Stimulated activated naive B cell treated with anti-CD40 and anti-IgM and Interleukin-4, amounts not matched to agents 10 μg/mL and 1 μg/mL and 100 μg/mL, for 72 hours (primary cell): ENCODE results near the gene TBX4.
A peak's percentile ranks its signal among the peaks of the same experiment; 100 is the strongest.

Experiments used
- ATAC-seq, 2 donors: fragments of 150-1000 bp; cut with Tn5 transposase; replicated peaks; 2 replicates each; pipeline ENCODE4 v1.10.0; 2021; ENCODE audit warnings: moderate library complexity in 1 of 2
- DNase-seq: peaks from one replicate; pipeline ENCODE4 v3.0.0; 2021
- H3K27ac Mint-ChIP-seq: one replicate; pipeline ENCODE4 v1.8.0; 2022; ENCODE audit warnings: mild to moderate bottlenecking, mixed read lengths
- H3K27me3 Mint-ChIP-seq, 2 donors: one replicate each; pipeline ENCODE4 v1.8.0; 2022; ENCODE audit warnings: mixed read lengths in 2 of 2
- H3K36me3 Mint-ChIP-seq, 2 donors: one replicate each; pipeline ENCODE4 v1.8.0; 2022; ENCODE audit warnings: mixed read lengths in 2 of 2, mild to moderate bottlenecking in 1 of 2
- H3K4me1 Mint-ChIP-seq, 2 donors: one replicate each; pipeline ENCODE4 v1.8.0; 2022; ENCODE audit warnings: mixed read lengths in 2 of 2, mild to moderate bottlenecking in 1 of 2
- H3K4me3 Mint-ChIP-seq, 2 donors: one replicate each; pipeline ENCODE4 v1.8.0; 2022; ENCODE audit warnings: mild to moderate bottlenecking in 2 of 2, mixed read lengths in 2 of 2, moderate library complexity in 1 of 2
- H3K9me3 Mint-ChIP-seq, 2 donors: one replicate each; pipeline ENCODE4 v1.8.0; 2022; ENCODE audit warnings: mixed read lengths in 2 of 2, mild to moderate bottlenecking in 1 of 2

TBX4 gene

GRCh38 chr17:61449707-61450640 is 2.2 kb upstream of the TBX4 start:
- Mint-ChIP-seq H3K36me3 (peaks cover 0 to 7% of the 10 kb centered on the region in 2 donors), H3K4me3 (no peak overlapping the region), H3K4me1 (peaks cover 15 to 29% of the 10 kb centered on the region in 2 donors), H3K27me3 (peaks cover 48 to 78% of the 10 kb centered on the region in 2 donors), H3K9me3 (peaks cover 0 to 1% of the 10 kb centered on the region in 2 donors), H3K27ac (no peak overlapping the region)
- ATAC-seq (no peak), DNase-seq (no peak)

- peak overlapping the region; percentile 62 to 67 for H3K4me3 Mint-ChIP-seq
- peaks cover 3 to 11% of the 10 kb centered on the region in 2 donors for H3K36me3 Mint-ChIP-seq
- peaks cover 0 to 1% of the 10 kb centered on the region in 2 donors for H3K9me3 Mint-ChIP-seq
- no peak for ATAC-seq
- peak overlapping the region; percentile 56 for H3K27ac Mint-ChIP-seq
- DNase-seq, result no peak
- H3K4me1 Mint-ChIP-seq, result peaks cover 20 to 38% of the 10 kb centered on the region in 2 donors
- peaks cover 52 to 78% of the 10 kb centered on the region in 2 donors for H3K27me3 Mint-ChIP-seq
Observed at GRCh38 chr17:61450641-61451537, 1.3 kb upstream of the TBX4 start.

- H3K4me3 Mint-ChIP-seq, result peak overlapping the region; percentile 10 to 62
- peaks cover 3 to 11% of the 10 kb centered on the region in 2 donors for H3K36me3 Mint-ChIP-seq
- ATAC-seq (peak; percentile 14 to 16), DNase-seq (no peak)
- peaks cover 0 to 1% of the 10 kb centered on the region in 2 donors for H3K9me3 Mint-ChIP-seq
- H3K27me3 Mint-ChIP-seq, result peaks cover 49 to 79% of the 10 kb centered on the region in 2 donors
- peaks cover 20 to 42% of the 10 kb centered on the region in 2 donors for H3K4me1 Mint-ChIP-seq
- H3K27ac Mint-ChIP-seq, result no peak overlapping the region
Observed at GRCh38 chr17:61451538-61452300, 503 bp upstream of the TBX4 start.

- Mint-ChIP-seq H3K27ac (peak overlapping the region; percentile 86), H3K9me3 (peaks cover 0 to 1% of the 10 kb centered on the region in 2 donors), H3K4me1 (peaks cover 26 to 62% of the 10 kb centered on the region in 2 donors), H3K36me3 (peaks cover 7 to 11% of the 10 kb centered on the region in 2 donors), H3K27me3 (peaks cover 62 to 89% of the 10 kb centered on the region in 2 donors), H3K4me3 (peak overlapping the region; percentile 52 to 64)
- no peak for ATAC-seq
- no peak for DNase-seq
Observed at GRCh38 chr17:61453566-61454380, 1.6 kb downstream of the TBX4 start.

GRCh38 chr17:61454381-61455323 is 2.4 kb downstream of the TBX4 start:
- no peak for DNase-seq
- Mint-ChIP-seq H3K4me1 (peaks cover 26 to 62% of the 10 kb centered on the region in 2 donors), H3K27ac (peak overlapping the region; percentile 86), H3K4me3 (peak overlapping the region; percentile 52 to 64), H3K27me3 (peaks cover 71 to 91% of the 10 kb centered on the region in 2 donors), H3K9me3 (peaks cover 0 to 1% of the 10 kb centered on the region in 2 donors), H3K36me3 (peaks cover 7 to 11% of the 10 kb centered on the region in 2 donors)
- ATAC-seq, result no peak

DNA sequence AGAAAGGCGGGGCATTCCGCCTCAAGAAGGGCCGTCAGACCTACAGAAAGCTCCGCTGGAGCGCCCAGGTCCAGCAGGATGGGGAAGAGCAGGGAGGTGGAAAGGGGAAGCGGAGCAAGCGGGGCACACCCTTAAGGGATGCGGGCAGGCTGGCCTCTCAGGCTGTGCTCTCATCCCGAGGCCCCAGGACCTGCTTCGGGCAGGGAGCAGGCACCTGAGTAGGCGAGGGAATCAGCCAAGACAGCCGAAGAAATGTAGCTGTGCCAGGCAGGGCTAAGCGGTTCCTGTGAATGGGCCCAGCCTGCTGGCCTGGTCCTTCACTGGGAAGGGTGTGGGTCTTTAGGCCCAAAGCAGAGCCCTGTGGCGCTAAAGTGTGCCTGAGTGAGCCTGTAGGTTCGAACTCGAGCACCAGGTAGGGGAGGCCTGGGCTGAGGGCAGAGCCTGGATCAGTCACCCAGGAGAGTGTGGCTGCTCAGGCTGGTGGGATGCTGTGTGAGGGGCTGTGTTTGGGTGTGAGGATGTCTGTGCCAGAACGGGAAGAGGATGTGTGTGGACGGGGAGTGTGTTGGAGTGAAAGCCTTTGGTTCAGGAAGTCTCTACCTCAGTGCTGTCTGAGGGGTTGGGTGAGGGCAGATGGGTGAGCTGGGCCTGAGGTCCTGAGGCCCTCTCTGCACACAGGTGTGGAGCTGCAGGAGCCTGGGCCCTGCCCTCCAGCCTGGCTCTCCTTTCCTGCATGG is 3.3 kb downstream of the TBX4 start:
- H3K27ac Mint-ChIP-seq, result peak overlapping the region; percentile 85

GRCh38 chr17:61456061-61456681 is 3.9 kb downstream of the TBX4 start:
- DNase-seq (no peak), ATAC-seq (no peak)
- Mint-ChIP-seq H3K27me3 (peaks cover 73 to 91% of the 10 kb centered on the region in 2 donors), H3K9me3 (peaks cover 0 to 1% of the 10 kb centered on the region in 2 donors), H3K36me3 (peaks cover 7 to 8% of the 10 kb centered on the region in 2 donors), H3K27ac (peak overlapping the region; percentile 84), H3K4me1 (peaks cover 26 to 65% of the 10 kb centered on the region in 2 donors), H3K4me3 (no peak overlapping the region)

More for the DNA sequence above, 3.3 kb downstream of the TBX4 start:
- ATAC-seq (no peak), DNase-seq (no peak)
- Mint-ChIP-seq H3K4me1 (peaks cover 26 to 63% of the 10 kb centered on the region in 2 donors), H3K4me3 (peak overlapping the region; percentile 17 to 70), H3K27me3 (peaks cover 73 to 91% of the 10 kb centered on the region in 2 donors), H3K9me3 (peaks cover 0 to 1% of the 10 kb centered on the region in 2 donors), H3K36me3 (peaks cover 7 to 11% of the 10 kb centered on the region in 2 donors)

GRCh38 chr17:61456688-61457225 is 4.5 kb downstream of the TBX4 start:
- Mint-ChIP-seq H3K27me3 (peaks cover 78 to 91% of the 10 kb centered on the region in 2 donors), H3K9me3 (peaks cover 0 to 1% of the 10 kb centered on the region in 2 donors), H3K4me1 (peaks cover 29 to 68% of the 10 kb centered on the region in 2 donors), H3K36me3 (peaks cover 7% of the 10 kb centered on the region in 2 donors), H3K4me3 (peak overlapping the region; percentile 73 to 79), H3K27ac (peak overlapping the region; percentile 65)
- no peak for ATAC-seq
- no peak for DNase-seq

GRCh38 chr17:61457226-61457983 is 5.2 kb downstream of the TBX4 start:
- ATAC-seq (no peak), DNase-seq (no peak)
- Mint-ChIP-seq H3K27me3 (peaks cover 83 to 94% of the 10 kb centered on the region in 2 donors), H3K9me3 (peaks cover 0 to 1% of the 10 kb centered on the region in 2 donors), H3K4me1 (peaks cover 28 to 71% of the 10 kb centered on the region in 2 donors), H3K27ac (peak overlapping the region; percentile 39), H3K36me3 (peaks cover 7% of the 10 kb centered on the region in 2 donors), H3K4me3 (peak overlapping the region; percentile 73 to 79)

DNA sequence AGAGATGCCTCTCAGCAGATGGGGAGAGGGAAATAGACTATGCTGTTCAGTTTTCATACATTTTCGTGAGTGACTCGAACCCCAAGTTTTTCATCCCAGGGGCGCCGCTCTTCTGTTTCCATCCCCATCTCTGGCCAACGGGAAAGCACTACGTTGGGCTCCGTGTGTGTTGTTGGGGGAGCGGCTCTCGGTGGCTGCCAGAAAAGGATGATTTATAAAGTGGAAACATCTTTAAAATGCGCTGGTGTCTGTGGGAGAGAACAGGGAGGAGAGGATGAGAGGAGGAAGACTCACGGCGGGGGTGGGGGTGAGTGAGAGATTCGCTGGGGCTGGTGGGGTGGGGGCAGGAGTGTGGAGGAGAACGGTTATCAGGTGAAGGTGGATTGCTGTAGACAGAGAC is 5.8 kb downstream of the TBX4 start:
- H3K27ac Mint-ChIP-seq, result no peak overlapping the region
- H3K36me3 Mint-ChIP-seq, result peaks cover 7% of the 10 kb centered on the region in 2 donors
- DNase-seq (no peak), ATAC-seq (no peak)
- peaks cover 28 to 73% of the 10 kb centered on the region in 2 donors for H3K4me1 Mint-ChIP-seq
- H3K27me3 Mint-ChIP-seq, result peaks cover 84 to 94% of the 10 kb centered on the region in 2 donors
- H3K9me3 Mint-ChIP-seq, result peaks cover 0 to 1% of the 10 kb centered on the region in 2 donors
- H3K4me3 Mint-ChIP-seq, result peak overlapping the region; percentile 73 to 79
